Loucy (cell line): ENCODE data around the gene CLEC17A.

Source experiments
- EZH2phosphoT487 ChIP-seq: fragments of 200-600 bp; IDR thresholded peaks from 2 replicates; pipeline ENCODE4 v1.6.1; 2018; ENCODE audit warnings: antibody characterized with exemption, mild to moderate bottlenecking, moderate library complexity, borderline replicate concordance
- TF ChIP-seq, protein P1 (sequence below): fragments of 200-600 bp; sonication (generic); conservative IDR thresholded peaks from 2 replicates; pipeline ENCODE4 v1.5.1; 2014; ENCODE audit warnings: mild to moderate bottlenecking, antibody characterized with exemption, low read length

DNA sequence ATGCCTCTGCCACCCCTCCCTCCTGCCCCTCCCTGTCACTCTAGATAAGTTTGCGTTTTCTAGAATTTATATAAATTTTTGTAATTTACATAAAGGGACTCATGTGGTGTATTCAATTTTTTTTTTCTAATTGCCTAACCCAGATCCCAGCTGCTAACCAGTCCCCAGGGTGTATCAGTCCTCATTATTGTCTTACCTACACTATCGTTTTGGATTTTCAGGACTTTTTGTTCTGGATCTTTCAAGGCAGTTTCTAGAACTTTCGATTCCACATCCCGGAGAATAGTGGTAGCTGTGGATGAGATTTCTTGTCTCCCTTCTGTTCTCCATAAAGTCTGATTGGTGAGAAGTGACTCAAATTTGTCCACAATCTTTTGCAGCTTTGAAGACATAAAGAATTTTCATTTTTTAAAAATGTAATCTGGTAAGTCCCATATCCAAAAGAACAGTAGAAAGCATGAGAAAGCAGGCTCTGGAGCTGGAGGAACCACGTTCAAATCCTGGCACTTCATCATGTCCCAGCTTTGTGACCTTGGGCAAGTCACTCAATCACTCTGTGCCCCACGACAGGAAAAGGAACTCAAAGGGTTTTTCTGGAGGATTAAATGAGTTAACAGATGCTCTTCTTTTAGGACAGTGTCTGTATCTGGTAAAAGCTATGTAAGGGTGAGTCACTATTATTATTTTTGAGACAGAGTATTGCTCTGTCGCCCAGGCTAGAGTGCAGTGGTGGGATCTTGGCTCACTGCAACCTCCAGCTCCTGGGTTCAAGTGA is 72.1 kb downstream of the CLEC17A start:
- TF ChIP-seq, protein P1, sequence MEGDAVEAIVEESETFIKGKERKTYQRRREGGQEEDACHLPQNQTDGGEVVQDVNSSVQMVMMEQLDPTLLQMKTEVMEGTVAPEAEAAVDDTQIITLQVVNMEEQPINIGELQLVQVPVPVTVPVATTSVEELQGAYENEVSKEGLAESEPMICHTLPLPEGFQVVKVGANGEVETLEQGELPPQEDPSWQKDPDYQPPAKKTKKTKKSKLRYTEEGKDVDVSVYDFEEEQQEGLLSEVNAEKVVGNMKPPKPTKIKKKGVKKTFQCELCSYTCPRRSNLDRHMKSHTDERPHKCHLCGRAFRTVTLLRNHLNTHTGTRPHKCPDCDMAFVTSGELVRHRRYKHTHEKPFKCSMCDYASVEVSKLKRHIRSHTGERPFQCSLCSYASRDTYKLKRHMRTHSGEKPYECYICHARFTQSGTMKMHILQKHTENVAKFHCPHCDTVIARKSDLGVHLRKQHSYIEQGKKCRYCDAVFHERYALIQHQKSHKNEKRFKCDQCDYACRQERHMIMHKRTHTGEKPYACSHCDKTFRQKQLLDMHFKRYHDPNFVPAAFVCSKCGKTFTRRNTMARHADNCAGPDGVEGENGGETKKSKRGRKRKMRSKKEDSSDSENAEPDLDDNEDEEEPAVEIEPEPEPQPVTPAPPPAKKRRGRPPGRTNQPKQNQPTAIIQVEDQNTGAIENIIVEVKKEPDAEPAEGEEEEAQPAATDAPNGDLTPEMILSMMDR: no peak
- TF ChIP-seq EZH2phosphoT487: no peak
